Measurements from ENCODE around the gene TPRG1.

TPRG1 gene

GRCh38 chr3:189188466-189188865 lies 16.7 kb downstream of the TPRG1 start:
- no peak for TF ChIP-seq CTCF (IDR thresholded peaks at IDR 0.05)

GRCh38 chr3:189192725-189193124 lies 21.0 kb downstream of the TPRG1 start:
- no peak for TF ChIP-seq CTCF (IDR thresholded peaks at IDR 0.05)

GRCh38 chr3:189195302-189195701 lies 23.5 kb downstream of the TPRG1 start:
- TF ChIP-seq CTCF (IDR thresholded peaks at IDR 0.05) = peak; percentile 42; the same call in 1 of the 2 replicates

- no peak for TF ChIP-seq CTCF (IDR thresholded peaks at IDR 0.05)
Observed at GRCh38 chr3:189202106-189202505, 30.3 kb downstream of the TPRG1 start.

GRCh38 chr3:189202583-189202982 lies 30.8 kb downstream of the TPRG1 start:
- no peak for TF ChIP-seq CTCF (IDR thresholded peaks at IDR 0.05)

GRCh38 chr3:189204167-189204866 lies 32.5 kb downstream of the TPRG1 start:
- TF ChIP-seq CTCF (IDR thresholded peaks at IDR 0.05) = no peak

GRCh38 chr3:189204937-189205336 lies 33.2 kb downstream of the TPRG1 start:
- no peak for TF ChIP-seq CTCF (IDR thresholded peaks at IDR 0.05)

All from LNCAP (cell line).